Stimulated activated naive B cell treated with anti-CD40 and anti-IgM and Interleukin-4, amounts not matched to agents 10 μg/mL and 1 μg/mL and 100 μg/mL, for 72 hours (primary cell): ENCODE measurements around the gene ZSCAN18.

Experiments
- ATAC-seq, 2 donors: fragments of 150-1000 bp; cut with Tn5 transposase; replicated peaks; 2 replicates each; pipeline ENCODE4 v1.10.0; 2021; ENCODE audit warnings: moderate library complexity in 1 of 2
- DNase-seq: peaks from one replicate; pipeline ENCODE4 v3.0.0; 2021
- H3K27ac Mint-ChIP-seq: one replicate; pipeline ENCODE4 v1.8.0; 2022; ENCODE audit warnings: mild to moderate bottlenecking, mixed read lengths
- H3K27me3 Mint-ChIP-seq, 2 donors: one replicate each; pipeline ENCODE4 v1.8.0; 2022; ENCODE audit warnings: mixed read lengths in 2 of 2
- H3K36me3 Mint-ChIP-seq, 2 donors: one replicate each; pipeline ENCODE4 v1.8.0; 2022; ENCODE audit warnings: mixed read lengths in 2 of 2, mild to moderate bottlenecking in 1 of 2
- H3K4me1 Mint-ChIP-seq, 2 donors: one replicate each; pipeline ENCODE4 v1.8.0; 2022; ENCODE audit warnings: mixed read lengths in 2 of 2, mild to moderate bottlenecking in 1 of 2
- H3K4me3 Mint-ChIP-seq, 2 donors: one replicate each; pipeline ENCODE4 v1.8.0; 2022; ENCODE audit warnings: mild to moderate bottlenecking in 2 of 2, mixed read lengths in 2 of 2, moderate library complexity in 1 of 2
- H3K9me3 Mint-ChIP-seq, 2 donors: one replicate each; pipeline ENCODE4 v1.8.0; 2022; ENCODE audit warnings: mixed read lengths in 2 of 2, mild to moderate bottlenecking in 1 of 2

ZSCAN18 gene

GRCh38 chr19:58044886-58045285, 53.1 kb downstream of the ZSCAN18 start:
- Mint-ChIP-seq H3K27me3 (peaks cover 13 to 31% of the 10 kb centered on the region in 2 donors), H3K27ac (no peak overlapping the region), H3K4me1 (no peaks in the 10 kb centered on the region), H3K4me3 (no peak overlapping the region), H3K9me3 (peaks cover 19 to 21% of the 10 kb centered on the region in 2 donors), H3K36me3 (peaks cover 7 to 14% of the 10 kb centered on the region in 2 donors)
- DNase-seq: no peak
- no peak for ATAC-seq

- Mint-ChIP-seq H3K4me1 (no peaks in the 10 kb centered on the region), H3K9me3 (peaks cover 14 to 18% of the 10 kb centered on the region in 2 donors), H3K27me3 (peaks cover 13 to 32% of the 10 kb centered on the region in 2 donors), H3K27ac (no peak overlapping the region), H3K36me3 (peaks cover 7 to 14% of the 10 kb centered on the region in 2 donors), H3K4me3 (no peak overlapping the region)
- DNase-seq (no peak), ATAC-seq (no peak)
These were observed 53.6 kb downstream of the ZSCAN18 start for GRCh38 chr19:58044391-58044790.

GRCh38 chr19:58042495-58043340, 55.3 kb downstream of the ZSCAN18 start:
- Mint-ChIP-seq H3K27ac (no peak overlapping the region), H3K36me3 (peaks cover 5 to 16% of the 10 kb centered on the region in 2 donors), H3K27me3 (peaks cover 21 to 47% of the 10 kb centered on the region in 2 donors), H3K9me3 (peaks cover 17 to 22% of the 10 kb centered on the region in 2 donors), H3K4me1 (peaks cover 1 to 7% of the 10 kb centered on the region in 2 donors), H3K4me3 (peak overlapping the region in 1 of 2 donors; percentile 30)
- DNase-seq: no peak
- ATAC-seq: no peak

- H3K9me3 Mint-ChIP-seq: peaks cover 19 to 23% of the 10 kb centered on the region in 2 donors
- DNase-seq (no peak), ATAC-seq (no peak)
- H3K27ac Mint-ChIP-seq: no peak overlapping the region
- H3K4me1 Mint-ChIP-seq: peaks cover 1 to 7% of the 10 kb centered on the region in 2 donors
- no peak overlapping the region for H3K4me3 Mint-ChIP-seq
- peaks cover 30 to 61% of the 10 kb centered on the region in 2 donors for H3K27me3 Mint-ChIP-seq
- peaks cover 9 to 18% of the 10 kb centered on the region in 2 donors for H3K36me3 Mint-ChIP-seq
These were observed 57.1 kb downstream of the ZSCAN18 start for GRCh38 chr19:58040751-58041525.

- DNase-seq (no peak), ATAC-seq (no peak)
- Mint-ChIP-seq H3K4me1 (peaks cover 7 to 14% of the 10 kb centered on the region in 2 donors), H3K27me3 (peaks cover 42 to 75% of the 10 kb centered on the region in 2 donors), H3K27ac (no peak overlapping the region), H3K9me3 (peaks cover 24 to 26% of the 10 kb centered on the region in 2 donors), H3K36me3 (peaks cover 18 to 25% of the 10 kb centered on the region in 2 donors), H3K4me3 (no peak overlapping the region)
These were observed 59.3 kb downstream of the ZSCAN18 start for GRCh38 chr19:58038688-58039204.

- H3K36me3 Mint-ChIP-seq: peaks cover 18 to 25% of the 10 kb centered on the region in 2 donors
- H3K27ac Mint-ChIP-seq: no peak overlapping the region
- ATAC-seq: no peak
- DNase-seq: no peak
- H3K9me3 Mint-ChIP-seq: peaks cover 24% of the 10 kb centered on the region in 2 donors
- peaks cover 42 to 80% of the 10 kb centered on the region in 2 donors for H3K27me3 Mint-ChIP-seq
- H3K4me1 Mint-ChIP-seq: peaks cover 7 to 14% of the 10 kb centered on the region in 2 donors
- no peak overlapping the region for H3K4me3 Mint-ChIP-seq
These were observed 59.9 kb downstream of the ZSCAN18 start for GRCh38 chr19:58037927-58038687.

GRCh38 chr19:58035863-58036262, 62.2 kb downstream of the ZSCAN18 start:
- peaks cover 39 to 66% of the 10 kb centered on the region in 2 donors for H3K27me3 Mint-ChIP-seq
- peak overlapping the region in 1 of 2 donors; percentile 3 for H3K4me3 Mint-ChIP-seq
- H3K9me3 Mint-ChIP-seq: peaks cover 22 to 24% of the 10 kb centered on the region in 2 donors
- peaks cover 13 to 25% of the 10 kb centered on the region in 2 donors for H3K36me3 Mint-ChIP-seq
- ATAC-seq: no peak
- peaks cover 7 to 14% of the 10 kb centered on the region in 2 donors for H3K4me1 Mint-ChIP-seq
- DNase-seq: no peak
- H3K27ac Mint-ChIP-seq: no peak overlapping the region

- Mint-ChIP-seq H3K4me1 (peaks cover 7 to 14% of the 10 kb centered on the region in 2 donors), H3K27ac (no peak overlapping the region), H3K27me3 (peaks cover 37 to 56% of the 10 kb centered on the region in 2 donors), H3K36me3 (peaks cover 13 to 22% of the 10 kb centered on the region in 2 donors), H3K9me3 (peaks cover 19 to 24% of the 10 kb centered on the region in 2 donors), H3K4me3 (peak overlapping the region; percentile 57 to 81)
- DNase-seq (no peak), ATAC-seq (no peak)
These were observed 63.6 kb downstream of the ZSCAN18 start for GRCh38 chr19:58034477-58034793.
